ENCODE results near the gene ZFYVE16. TPM values are rescaled to one million over a fixed set of nuclear protein-coding genes. Genes with fewer than 3 reads are reported as not detected.
A peak's percentile ranks its signal among the peaks of the same experiment; 100 is the strongest.

Gene ZFYVE16
- total RNA-seq, 1 experiment from 2014 or later = 9.7 TPM

GRCh38 chr5:80403782-80404181, 4.1 kb upstream of the ZFYVE16 start:
- Histone ChIP-seq H3K79me2 (ENCODE audit: low read length) (peaks cover 6% of the 10 kb centered on the region), H3K9me3 (ENCODE audit: low read length) (no peaks in the 10 kb centered on the region), H3K27ac (ENCODE audit: low read length) (no peak overlapping the region), H3K27me3 (ENCODE audit: low read length) (no peaks in the 10 kb centered on the region), H3K9ac (ENCODE audit: low read length) (no peak overlapping the region), H2AFZ (ENCODE audit: low read length) (no peak overlapping the region), H3K4me1 (ENCODE audit: insufficient read depth, low read length) (no peaks in the 10 kb centered on the region; the same call in 1 of the 2 replicates), H4K20me1 (ENCODE audit: low read length) (no peaks in the 10 kb centered on the region), H3K36me3 (ENCODE audit: low read depth, low read length) (no peaks in the 10 kb centered on the region), H3K9me2 (replicated peaks; ENCODE audit: low read length) (no peaks in the 10 kb centered on the region), H3F3A (ENCODE audit: low read length, unreplicated experiment) (no peaks in the 10 kb centered on the region), H3K4me2 (ENCODE audit: low read length) (no peak overlapping the region), H3K4me3 (ENCODE audit: low read length) (no peak overlapping the region)
- no peak for TF ChIP-seq EZH2 (IDR thresholded peaks at IDR 0.05; ENCODE audit: low read length, unreplicated experiment)
- TF ChIP-seq EZH2phosphoT487 (IDR thresholded peaks at IDR 0.05; ENCODE audit: borderline replicate concordance, low read length) = no peak
- TF ChIP-seq, protein P1, sequence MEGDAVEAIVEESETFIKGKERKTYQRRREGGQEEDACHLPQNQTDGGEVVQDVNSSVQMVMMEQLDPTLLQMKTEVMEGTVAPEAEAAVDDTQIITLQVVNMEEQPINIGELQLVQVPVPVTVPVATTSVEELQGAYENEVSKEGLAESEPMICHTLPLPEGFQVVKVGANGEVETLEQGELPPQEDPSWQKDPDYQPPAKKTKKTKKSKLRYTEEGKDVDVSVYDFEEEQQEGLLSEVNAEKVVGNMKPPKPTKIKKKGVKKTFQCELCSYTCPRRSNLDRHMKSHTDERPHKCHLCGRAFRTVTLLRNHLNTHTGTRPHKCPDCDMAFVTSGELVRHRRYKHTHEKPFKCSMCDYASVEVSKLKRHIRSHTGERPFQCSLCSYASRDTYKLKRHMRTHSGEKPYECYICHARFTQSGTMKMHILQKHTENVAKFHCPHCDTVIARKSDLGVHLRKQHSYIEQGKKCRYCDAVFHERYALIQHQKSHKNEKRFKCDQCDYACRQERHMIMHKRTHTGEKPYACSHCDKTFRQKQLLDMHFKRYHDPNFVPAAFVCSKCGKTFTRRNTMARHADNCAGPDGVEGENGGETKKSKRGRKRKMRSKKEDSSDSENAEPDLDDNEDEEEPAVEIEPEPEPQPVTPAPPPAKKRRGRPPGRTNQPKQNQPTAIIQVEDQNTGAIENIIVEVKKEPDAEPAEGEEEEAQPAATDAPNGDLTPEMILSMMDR (conservative IDR thresholded peaks at IDR 0.05; ENCODE audit: low read depth, low read length) = no peak
- DNase-seq = no peak
- CTCF ChIA-PET = interaction anchor here (0.6 kb wide), 1 partner anchor 148 kb away, joined by 3 read pairs; the partner anchor contains the start of gene SERINC5
- no peak for ATAC-seq
- BruUV-seq (replicated peaks) = no TSS peak
- POLR2A ChIA-PET (ENCODE audit: unreplicated experiment) = no interaction called here
- intact Hi-C loops (cut with micrococcal nuclease) = no loop called here

DNA sequence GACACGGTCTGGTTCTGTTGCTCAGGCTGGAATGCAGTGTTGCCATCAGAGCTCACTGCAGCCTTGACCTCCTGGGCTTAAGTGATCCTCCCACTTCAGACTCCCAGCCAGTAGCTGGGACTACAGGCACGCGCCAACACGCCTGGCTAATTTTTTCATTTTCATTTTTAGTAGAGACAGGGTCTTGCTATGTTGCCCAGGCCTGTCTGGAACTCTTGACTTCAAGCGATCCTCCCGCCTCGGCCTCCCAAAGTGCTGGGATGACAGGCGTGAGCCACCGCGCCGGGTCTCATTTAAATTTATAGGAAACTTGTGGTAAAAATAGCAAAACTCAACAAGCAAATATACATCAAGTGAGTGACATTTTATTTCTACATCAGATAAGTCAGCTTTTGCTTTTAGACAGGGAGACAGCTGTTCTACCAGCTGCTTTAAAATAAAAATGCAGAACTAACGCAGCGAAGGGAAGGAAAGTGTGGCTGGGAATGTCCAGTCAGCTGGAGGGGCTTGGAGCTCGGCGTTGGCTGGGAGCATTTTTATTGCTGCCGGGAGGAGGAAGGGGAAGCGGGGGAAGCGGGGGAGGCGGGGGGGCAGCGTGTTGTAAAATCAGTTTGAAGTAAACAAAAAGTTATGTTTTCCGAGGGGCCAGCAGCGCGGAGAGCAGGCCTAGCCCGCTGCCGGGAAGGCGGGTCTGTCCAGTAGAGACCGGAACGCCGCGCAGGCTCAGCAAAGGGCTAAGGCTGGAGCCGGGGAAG, 707 bp upstream of the ZFYVE16 start:
- DNase-seq = no peak
- H3K4me2 ChIP-seq (ENCODE audit: low read length) = peak overlapping the region; percentile 94
- H3F3A ChIP-seq (ENCODE audit: low read length, unreplicated experiment) = no peaks in the 10 kb centered on the region
- peak overlapping the region; percentile 82 for H3K4me3 ChIP-seq (ENCODE audit: low read length)
- H3K9me2 ChIP-seq (replicated peaks; ENCODE audit: low read length) = no peaks in the 10 kb centered on the region
- H2AFZ ChIP-seq (ENCODE audit: low read length) = peak overlapping the region; percentile 94
- POLR2A ChIA-PET (ENCODE audit: unreplicated experiment) = interaction anchor here (0.5 to 0.7 kb wide), 4 partner anchors 11 to 350 kb away, joined by 3 to 17 read pairs (median 6); no protein-coding TSS in a partner anchor
- intact Hi-C loops (cut with micrococcal nuclease) = loop anchor here (5.0 kb wide), 1 partner anchor 60 kb away; no protein-coding TSS in a partner anchor
- H3K9me3 ChIP-seq (ENCODE audit: low read length) = no peaks in the 10 kb centered on the region
- 0 out of 2 replicates have a peak, but pooled peaks cover 7% of the 10 kb centered on the region for H4K20me1 ChIP-seq (ENCODE audit: low read length)
- CTCF ChIA-PET = interaction anchor here (0.6 to 0.9 kb wide), 2 partner anchors 12 to 61 kb away, joined by 3 read pairs; no protein-coding TSS in a partner anchor
- peaks cover 7% of the 10 kb centered on the region; the same call in 1 of the 2 replicates for H3K4me1 ChIP-seq (ENCODE audit: insufficient read depth, low read length)
- H3K27ac ChIP-seq (ENCODE audit: low read length) = peak overlapping the region; percentile 87
- peak; percentile 67 for ATAC-seq
- H3K79me2 ChIP-seq (ENCODE audit: low read length) = peaks cover 35% of the 10 kb centered on the region
- no peak for TF ChIP-seq EZH2 (IDR thresholded peaks at IDR 0.05; ENCODE audit: low read length, unreplicated experiment)
- TF ChIP-seq, protein P1 (conservative IDR thresholded peaks at IDR 0.05; ENCODE audit: low read depth, low read length) = no peak
- no peak for TF ChIP-seq EZH2phosphoT487 (IDR thresholded peaks at IDR 0.05; ENCODE audit: borderline replicate concordance, low read length)
- BruUV-seq (replicated peaks) = TSS peak; percentile 86
- H3K9ac ChIP-seq (ENCODE audit: low read length) = peak overlapping the region; percentile 88
- H3K36me3 ChIP-seq (ENCODE audit: low read depth, low read length) = no peaks in the 10 kb centered on the region
- no peaks in the 10 kb centered on the region for H3K27me3 ChIP-seq (ENCODE audit: low read length)

Data from PC-3 (cell line).